IMR-90 (cell line): ENCODE results near the gene CKLF. TPM values are rescaled to one million over a fixed set of nuclear protein-coding genes. Genes with fewer than 3 reads are reported as not detected.

Experiments used
- ATAC-seq: fragments of 200-7000 bp; cut with Tn5 transposase; 2 replicates; pipeline ENCODE4 v1.9.1; 2020; ENCODE audit warnings: low read depth, mild to moderate bottlenecking, moderate library complexity
- BruUV-seq: library from RNA; stranded (reverse); fragments of 400-500 nt; replicated peaks from 2 replicates; lab custom pipeline; 2021; lab: Mats Ljungman, UMichigan
- CTCF ChIA-PET: fragments of 300-600 bp; formaldehyde crosslinking; extraction: SDS; loops from one replicate; lab custom pipeline; 2021; ENCODE audit warnings: antibody characterized with exemption; lab: Yijun Ruan, JAX
- POLR2A ChIA-PET: fragments of 300-600 bp; sonication (Branson Sonifier 250); formaldehyde crosslinking; loops from one replicate; lab custom pipeline; 2022; ENCODE audit warnings: antibody characterized with exemption; ENCODE audit not compliant: unreplicated experiment; lab: Charles Lee
- DNase-seq: peaks from one replicate; pipeline ENCODE4 v3.0.0; 2013
- H2AFZ ChIP-seq: replicated peaks from 2 replicates; pipeline ENCODE3; 2013; ENCODE audit warnings: low read length, mild to moderate bottlenecking; ENCODE audit not compliant: poor library complexity
- H2AK5ac ChIP-seq: 2 replicates; pipeline ENCODE4 v1.6.1; 2013; ENCODE audit warnings: low read depth, low read length, inconsistent platforms
- H2AK9ac ChIP-seq: replicated peaks from 2 replicates; pipeline ENCODE3; 2013; ENCODE audit warnings: mild to moderate bottlenecking, low read depth, low read length, moderate library complexity; ENCODE audit not compliant: poor library complexity
- H2BK120ac ChIP-seq: 2 replicates; pipeline ENCODE4 v1.6.1; 2013; ENCODE audit warnings: low read depth, low read length, inconsistent platforms
- H2BK15ac ChIP-seq: 3 replicates; pipeline ENCODE4 v1.6.1; 2013; ENCODE audit warnings: low read depth, low read length, inconsistent platforms
- H2BK20ac ChIP-seq: 2 replicates; pipeline ENCODE4 v1.6.1; 2013; ENCODE audit warnings: low read depth, mild to moderate bottlenecking, inconsistent platforms, low read length, moderate library complexity
- H2BK5ac ChIP-seq: 2 replicates; pipeline ENCODE4 v1.6.1; 2013; ENCODE audit warnings: mild to moderate bottlenecking, low read depth, low read length, inconsistent platforms; ENCODE audit not compliant: poor library complexity, severe bottlenecking
- H3K14ac ChIP-seq: replicated peaks from 2 replicates; pipeline ENCODE4 v1.6.1; 2013; ENCODE audit warnings: low read depth, low read length, inconsistent platforms
- H3K18ac ChIP-seq: 2 replicates; pipeline ENCODE4 v1.6.1; 2013; ENCODE audit warnings: low read depth, low read length, control low read depth
- H3K23ac ChIP-seq: 2 replicates; pipeline ENCODE4 v1.6.1; 2013; ENCODE audit warnings: low read depth, low read length, inconsistent platforms
- H3K27ac ChIP-seq: 2 replicates; pipeline ENCODE4 v1.5.1; 2013; ENCODE audit warnings: mild to moderate bottlenecking, control low read depth, low read length; ENCODE audit not compliant: insufficient read depth
- H3K27me3 ChIP-seq: 2 replicates; pipeline ENCODE4 v1.6.1; 2013; ENCODE audit warnings: low read length; ENCODE audit not compliant: control insufficient read depth, insufficient read depth
- H3K36me3 ChIP-seq: 2 replicates; pipeline ENCODE4 v1.6.1; 2013; ENCODE audit warnings: low read length, mixed read lengths; ENCODE audit not compliant: control insufficient read depth, insufficient read depth
- H3K4ac ChIP-seq: 2 replicates; pipeline ENCODE4 v1.6.1; 2013; ENCODE audit warnings: low read depth, low read length, inconsistent platforms
- H3K4me1 ChIP-seq: 2 replicates; pipeline ENCODE4 v1.6.1; 2013; ENCODE audit warnings: low read length, mixed read lengths; ENCODE audit not compliant: control insufficient read depth, insufficient read depth
- H3K4me2 ChIP-seq: 2 replicates; pipeline ENCODE4 v1.6.1; 2013; ENCODE audit warnings: low read depth, mild to moderate bottlenecking, control low read depth, low read length, moderate library complexity
- H3K4me3 ChIP-seq: 2 replicates; pipeline ENCODE4 v1.5.1; 2013; ENCODE audit warnings: low read depth, mild to moderate bottlenecking, control low read depth, low read length, moderate library complexity; ENCODE audit not compliant: insufficient read depth
- H3K56ac ChIP-seq: 2 replicates; pipeline ENCODE4 v1.6.1; 2013; ENCODE audit warnings: low read length, inconsistent platforms; ENCODE audit not compliant: insufficient read depth; ENCODE audit errors: extremely low read depth
- H3K79me1 ChIP-seq, 2 experiments: 2 replicates each; pipeline ENCODE4 v1.6.1; 2013; ENCODE audit warnings: low read length in 2 of 2, inconsistent platforms in 1 of 2, low read depth in 1 of 2
- H3K9ac ChIP-seq: 2 replicates; pipeline ENCODE4 v1.6.1; 2013; ENCODE audit warnings: low read depth, low read length, control low read depth
- H3K9me1 ChIP-seq: 2 replicates; pipeline ENCODE4 v1.6.1; 2013; ENCODE audit warnings: low read length, inconsistent platforms; ENCODE audit not compliant: insufficient read depth
- H3K9me3 ChIP-seq: 2 replicates; pipeline ENCODE4 v1.6.1; 2013; ENCODE audit warnings: low read length; ENCODE audit not compliant: control insufficient read depth, insufficient read depth
- H4K20me1 ChIP-seq: 2 replicates; pipeline ENCODE4 v1.6.1; 2013; ENCODE audit warnings: low read length, inconsistent platforms; ENCODE audit not compliant: insufficient read depth
- H4K5ac ChIP-seq: 2 replicates; pipeline ENCODE4 v1.6.1; 2013; ENCODE audit warnings: mild to moderate bottlenecking, low read depth, low read length, control low read depth
- H4K8ac ChIP-seq, 2 experiments: 2 replicates each; pipeline ENCODE4 v1.6.1; 2013; ENCODE audit warnings: low read depth in 2 of 2, low read length in 2 of 2, control low read depth in 1 of 2, inconsistent platforms in 1 of 2
- H4K91ac ChIP-seq: 2 replicates; pipeline ENCODE4 v1.6.1; 2013; ENCODE audit warnings: low read depth, low read length, inconsistent platforms; ENCODE audit not compliant: insufficient read depth
- FOS ChIP-seq: fragments of 150-350 bp; IDR thresholded peaks from 2 replicates; pipeline ENCODE4 v1.6.1; 2016; ENCODE audit warnings: low read depth, low read length
- MAFK ChIP-seq: IDR thresholded peaks from 2 replicates; pipeline ENCODE4 v1.6.1; 2012; ENCODE audit warnings: low read depth, low read length, improper control_type of control experiment
- WGBS, 2 experiments: methylation state at CpG; one replicate each; pipeline versions ENCODE4 v1.1.5 to v1.1.7; 2013; ENCODE audit warnings: missing lambda C conversion rate in 2 of 2; ENCODE audit not compliant: insufficient read length in 1 of 2; ENCODE audit errors: extremely low coverage in 2 of 2; 5-methylcytosine and 5-hydroxymethylcytosine counted together
- dilution Hi-C: fragments of 300-500 bp; cut with HindIII; formaldehyde crosslinking; loops from one replicate; pipeline ENCODE4 v1.14.3; 2018; ENCODE audit warnings: low sequenced_read_pairs; ENCODE audit not compliant: unreplicated experiment
- in situ Hi-C: fragments of 300-500 bp; cut with MboI; formaldehyde crosslinking; loops from 3 replicates; pipeline ENCODE4 v1.14.3; 2019; ENCODE audit warnings: low sequenced_read_pairs, inconsistent platforms, mixed read lengths
- intact Hi-C: fragments of 100-400 bp; cut with micrococcal nuclease; formaldehyde crosslinking; loops from 2 replicates; pipeline ENCODE4 v1.10.0; 2022
- polyA plus RNA-seq, 3 experiments: library from polyadenylated mRNA; depleted of rRNA; stranded (reverse); fragments of >200 nt; gene quantifications; 2 replicates each; pipeline ENCODE4 v1.2.3, GENCODE V29; 2012; ENCODE audit warnings: low replicate concordance in 1 of 3
- total RNA-seq: library from RNA; depleted of rRNA; stranded (reverse); fragments of >200 nt; gene quantifications from 2 replicates; pipeline ENCODE4 v1.2.3, GENCODE V29; 2012
- TF ChIP-seq, protein P1 (sequence below): fragments of 150-350 bp; IDR thresholded peaks from 2 replicates; pipeline ENCODE4 v1.6.1; 2017; ENCODE audit warnings: mild to moderate bottlenecking, antibody characterized with exemption, low read length, low read depth

The CKLF gene
- total and polyA plus RNA-seq, 2 of the 4 experiments (the other 2 are of a cell fraction) = 60.8 to 92.2 TPM

DNA sequence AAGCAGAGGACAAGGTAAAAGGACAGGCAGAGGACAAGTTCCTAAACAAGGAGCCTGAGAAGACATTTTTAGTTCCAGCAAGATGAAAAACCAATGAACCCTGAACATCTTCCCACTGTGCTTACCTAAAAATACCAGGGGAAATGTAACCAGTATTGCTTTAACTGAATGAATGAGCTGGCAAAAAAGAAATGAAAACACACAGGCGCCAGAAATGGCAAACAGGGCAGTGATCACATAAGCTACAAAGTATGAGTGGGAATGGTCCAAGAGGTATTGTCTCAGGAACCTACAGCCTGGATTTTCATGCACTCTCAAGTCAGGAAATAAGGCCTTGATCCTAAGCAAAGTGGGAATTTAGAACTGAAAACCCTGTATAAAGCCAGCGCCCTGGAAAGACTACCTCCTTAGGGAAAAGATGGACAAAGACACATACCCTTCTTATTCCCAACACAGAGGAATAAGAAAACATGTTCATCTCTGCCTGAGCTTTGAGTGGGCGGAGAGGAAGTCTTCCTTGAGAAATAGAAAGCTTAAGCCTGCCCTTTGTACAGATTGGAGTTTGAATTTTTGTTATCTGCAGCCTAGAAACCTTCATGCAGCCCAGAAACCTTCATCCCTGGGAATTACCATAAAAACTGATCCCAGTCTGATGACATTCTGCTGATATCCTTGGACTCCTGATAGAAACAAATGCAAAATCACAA is 29.0 kb downstream of the CKLF start:
- ATAC-seq = peak; percentile 33

More for the DNA sequence above, 29.0 kb downstream of the CKLF start:
- Histone ChIP-seq H4K5ac (no peak overlapping the region), H3K27me3 (peaks cover 16% of the 10 kb centered on the region), H3K4me3 (no peak overlapping the region), H2AK5ac (peak overlapping the region; percentile 37; the same call in 1 of the 2 replicates), H2BK5ac (no peak overlapping the region), H3K79me1 (no peaks in the 10 kb centered on the region), H2AFZ (no peak overlapping the region), H2BK120ac (peak overlapping the region; percentile 18), H4K91ac (no peak overlapping the region), H3K4me2 (peak overlapping the region; percentile 7; the same call in 1 of the 2 replicates), H3K23ac (no peak overlapping the region; the same call in 1 of the 2 replicates), H3K27ac (no peak overlapping the region), H3K9me1 (no peaks in the 10 kb centered on the region; the same call in 1 of the 2 replicates), H2AK9ac (peak overlapping the region; percentile 11), H4K20me1 (no peaks in the 10 kb centered on the region; the same call in 1 of the 2 replicates), H3K9me3 (no peaks in the 10 kb centered on the region), H3K18ac (no peak overlapping the region), H2BK20ac (peak overlapping the region; percentile 41; the same call in 1 of the 2 replicates), H3K9ac (no peak overlapping the region), H4K8ac (peak overlapping the region in 1 of 2 experiments; percentile 25; a peak in 1 of 4 replicates), H3K4me1 (peaks cover 17% of the 10 kb centered on the region), H3K56ac (no peak overlapping the region), H2BK15ac (peak overlapping the region; percentile 35; the same call in 1 of the 3 replicates), H3K36me3 (no peaks in the 10 kb centered on the region), H3K4ac (peak overlapping the region; percentile 8; the same call in 1 of the 2 replicates), H3K14ac (peak overlapping the region; percentile 26; the same call in 1 of the 2 replicates)
- ChIA-PET CTCF (interaction anchor here (1.3 to 1.5 kb wide), 2 partner anchors 12 to 70 kb away, joined by 3 to 6 read pairs; no protein-coding TSS in a partner anchor), POLR2A (interaction anchor here (1.6 kb wide), 1 partner anchor 29 kb away, joined by 8 read pairs; the partner anchor contains the start of gene CKLF)
- intact Hi-C loops = no loop called here
- in situ Hi-C loops = no loop called here
- dilution Hi-C loops = no loop called here
- peak; percentile 44 for DNase-seq
- 50% methylated on average over 1 of the region's 3 CpGs; no CpG with 5 or more reads in 1 of the 2 experiments for WGBS, 2 experiments
- no TSS peak for BruUV-seq
- TF ChIP-seq, protein P1, sequence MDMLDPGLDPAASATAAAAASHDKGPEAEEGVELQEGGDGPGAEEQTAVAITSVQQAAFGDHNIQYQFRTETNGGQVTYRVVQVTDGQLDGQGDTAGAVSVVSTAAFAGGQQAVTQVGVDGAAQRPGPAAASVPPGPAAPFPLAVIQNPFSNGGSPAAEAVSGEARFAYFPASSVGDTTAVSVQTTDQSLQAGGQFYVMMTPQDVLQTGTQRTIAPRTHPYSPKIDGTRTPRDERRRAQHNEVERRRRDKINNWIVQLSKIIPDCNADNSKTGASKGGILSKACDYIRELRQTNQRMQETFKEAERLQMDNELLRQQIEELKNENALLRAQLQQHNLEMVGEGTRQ = no peak
- 0 out of 2 replicates have a peak, but pooled peaks have one; percentile 14 for TF ChIP-seq MAFK
- no peak for TF ChIP-seq FOS
